COLO668 (cell line): ENCODE data around the gene WDR47.

Experiments
- DNase-seq: peaks from one replicate; lab custom pipeline; 2025; ENCODE audit not compliant: unreplicated experiment; lab: John Stamatoyannopoulos, UW

The WDR47 gene

DNA sequence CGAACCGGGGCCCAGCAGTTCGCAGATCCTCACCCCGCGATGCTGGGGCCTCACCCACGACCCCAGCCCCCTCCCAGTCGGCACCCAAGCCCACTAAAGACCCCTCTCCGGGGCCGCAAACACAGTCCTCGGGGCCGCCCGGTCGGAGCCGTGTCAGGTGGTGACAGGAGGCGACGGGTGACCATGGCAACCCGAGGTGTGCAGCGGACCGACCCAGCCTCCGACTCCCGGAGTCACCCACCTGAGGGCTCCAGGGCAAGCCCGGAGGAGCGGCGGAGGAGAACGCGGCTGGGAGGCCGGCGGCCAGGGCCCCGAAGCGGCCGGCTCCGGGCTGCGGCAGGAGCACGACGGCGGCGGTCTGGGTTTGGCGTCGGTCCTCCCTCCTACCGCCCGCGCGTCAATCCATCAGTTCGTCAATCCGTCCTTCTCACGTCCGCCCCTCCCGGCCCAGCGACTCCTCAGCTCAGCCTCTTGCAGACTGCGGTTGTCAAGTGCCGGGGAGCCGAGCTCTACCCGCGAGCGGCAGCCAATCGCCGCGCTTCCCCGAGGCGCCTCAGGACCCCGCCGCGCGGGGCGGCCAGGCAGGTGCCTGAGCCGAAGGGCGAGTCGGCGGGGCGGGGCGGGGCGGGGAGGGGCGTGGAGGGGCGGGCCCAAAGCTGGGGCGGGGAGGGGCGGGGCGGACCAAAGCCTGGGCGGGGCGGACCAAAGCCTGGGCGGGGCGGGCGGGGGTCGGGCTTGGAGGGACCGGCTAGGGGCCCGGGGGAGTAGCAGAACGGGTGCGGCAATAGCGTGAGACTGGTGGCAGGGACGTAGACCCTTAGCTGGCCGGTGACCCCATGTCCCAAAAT, at the start of gene WDR47:
TSS of gene WDR47 (minus strand) at position 482 of the 848 bp plus-strand sequence. CDS start 18,590 bp downstream, outside the sequence.
- DNase-seq, result peak; percentile 98

DNA sequence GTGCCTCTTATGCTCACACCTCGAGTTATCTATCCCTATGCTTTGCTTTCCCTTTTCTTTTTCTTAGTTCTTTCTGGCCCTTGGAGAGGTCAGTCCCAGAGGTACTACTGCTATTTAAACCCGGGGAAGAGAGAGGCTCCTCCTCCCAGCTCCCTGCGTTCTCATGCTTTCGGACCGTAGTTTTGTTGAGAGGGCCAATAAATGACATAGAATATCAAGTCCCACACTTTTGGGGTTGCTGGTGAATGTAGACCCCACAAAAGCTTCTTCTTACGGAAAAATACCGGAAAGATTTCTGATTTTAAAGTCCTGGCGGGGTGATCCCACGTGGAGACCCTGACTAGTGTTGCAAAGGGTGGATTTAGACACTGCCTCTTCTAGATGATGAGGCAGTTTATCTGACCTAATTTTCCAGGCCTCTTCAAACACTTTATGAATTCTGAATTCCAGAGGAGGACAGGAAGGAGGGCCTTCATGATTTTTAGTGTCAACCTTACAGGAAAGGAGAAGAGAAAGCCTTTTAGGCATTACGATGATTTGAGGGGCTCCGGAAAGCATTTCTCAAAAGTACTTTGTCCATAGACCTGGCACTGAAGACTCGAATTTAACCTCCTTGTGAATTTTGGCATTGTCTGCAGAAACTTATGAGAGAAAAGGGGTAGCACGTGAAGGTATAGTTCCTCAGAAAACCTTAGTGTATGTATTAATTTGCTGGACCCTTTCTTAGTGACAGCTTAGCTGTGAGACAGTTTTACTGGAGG, 49.4 kb upstream of the WDR47 start:
- DNase-seq, result no peak

DNA sequence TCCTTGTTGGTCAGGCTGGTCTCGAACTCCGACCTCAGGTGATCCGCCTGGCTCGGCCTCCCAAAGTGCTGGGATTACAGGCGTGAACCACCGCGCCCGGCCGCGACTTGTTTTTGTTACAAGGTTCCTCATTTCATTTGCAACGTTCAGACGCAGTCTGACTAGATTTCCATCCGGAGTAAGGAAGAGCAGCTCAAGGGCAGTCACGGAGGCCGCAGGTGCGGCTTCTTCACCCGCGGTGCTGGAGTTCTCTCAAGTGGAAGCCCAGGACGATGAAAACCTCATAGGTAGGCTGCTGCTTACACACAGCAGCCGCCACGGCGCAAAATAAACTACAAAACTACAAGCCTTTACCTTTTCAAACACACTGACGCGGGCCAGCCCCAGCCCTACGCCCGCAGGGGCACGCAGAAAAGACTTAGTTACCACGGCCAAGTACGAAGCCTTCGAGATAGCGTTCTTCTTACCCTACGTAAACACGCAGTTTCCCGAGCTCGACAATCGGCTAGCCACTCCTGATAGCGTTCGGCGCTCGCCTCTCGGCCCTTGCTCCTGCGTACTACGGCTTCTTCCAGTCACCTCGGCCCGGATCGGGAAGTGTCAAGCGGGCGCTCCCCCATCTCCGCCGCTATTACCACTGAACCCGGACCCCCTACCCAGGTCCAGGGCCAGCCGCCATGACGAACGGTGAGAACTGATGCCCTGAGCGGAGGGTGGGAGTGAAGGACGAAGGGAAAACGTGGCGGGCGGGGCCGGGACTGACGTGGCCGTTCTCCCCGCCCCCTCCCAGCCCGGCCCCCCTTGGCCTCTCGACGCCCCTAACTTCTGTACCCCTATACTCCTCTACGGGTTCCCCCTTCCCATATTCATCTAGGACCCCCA, 48.5 kb upstream of the WDR47 start, which contains the start of gene TMEM167B:
TSS of gene TMEM167B (plus strand) at position 569 of the 882 bp plus-strand sequence. CDS start at position 678, 109 bp downstream.
- DNase-seq, result peak; percentile 93

DNA sequence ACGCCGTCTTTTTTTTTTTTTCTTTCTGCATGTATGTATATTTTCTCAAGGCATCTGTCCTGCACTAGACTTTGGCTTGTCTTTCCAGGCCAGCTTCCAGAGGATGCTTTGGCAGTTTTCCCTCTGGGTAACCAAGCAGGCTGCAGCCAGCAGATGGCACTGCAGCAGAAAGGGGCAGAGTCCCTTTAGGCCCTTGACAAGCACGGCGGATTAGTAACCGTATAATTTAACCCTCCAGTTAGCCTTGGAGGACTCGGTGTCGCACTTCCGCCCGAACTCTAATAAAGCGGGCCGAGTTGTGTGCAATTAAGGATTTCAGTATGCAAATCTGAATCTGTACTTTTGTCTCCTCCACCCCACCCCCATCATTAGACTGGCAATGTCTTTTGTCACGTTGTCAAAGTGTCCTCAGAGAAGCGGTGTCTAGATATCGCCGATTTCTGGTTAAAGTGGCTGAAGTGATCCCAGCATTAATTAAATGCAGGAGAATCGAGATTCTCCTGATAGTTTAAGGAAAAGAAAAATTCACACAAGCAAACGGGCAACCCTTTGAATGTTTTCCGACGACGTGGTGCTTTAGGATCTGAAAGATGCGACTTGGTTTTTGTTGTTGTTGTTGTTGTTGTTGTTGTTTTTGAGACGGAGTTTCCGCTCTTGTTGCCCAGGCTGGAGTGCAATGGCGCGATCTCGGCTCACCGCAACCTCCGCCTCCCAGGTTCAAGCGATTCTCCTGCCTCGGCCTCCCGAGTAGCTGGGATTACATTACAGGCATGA, 47.5 kb upstream of the WDR47 start:
- peak; percentile 91 for DNase-seq

DNA sequence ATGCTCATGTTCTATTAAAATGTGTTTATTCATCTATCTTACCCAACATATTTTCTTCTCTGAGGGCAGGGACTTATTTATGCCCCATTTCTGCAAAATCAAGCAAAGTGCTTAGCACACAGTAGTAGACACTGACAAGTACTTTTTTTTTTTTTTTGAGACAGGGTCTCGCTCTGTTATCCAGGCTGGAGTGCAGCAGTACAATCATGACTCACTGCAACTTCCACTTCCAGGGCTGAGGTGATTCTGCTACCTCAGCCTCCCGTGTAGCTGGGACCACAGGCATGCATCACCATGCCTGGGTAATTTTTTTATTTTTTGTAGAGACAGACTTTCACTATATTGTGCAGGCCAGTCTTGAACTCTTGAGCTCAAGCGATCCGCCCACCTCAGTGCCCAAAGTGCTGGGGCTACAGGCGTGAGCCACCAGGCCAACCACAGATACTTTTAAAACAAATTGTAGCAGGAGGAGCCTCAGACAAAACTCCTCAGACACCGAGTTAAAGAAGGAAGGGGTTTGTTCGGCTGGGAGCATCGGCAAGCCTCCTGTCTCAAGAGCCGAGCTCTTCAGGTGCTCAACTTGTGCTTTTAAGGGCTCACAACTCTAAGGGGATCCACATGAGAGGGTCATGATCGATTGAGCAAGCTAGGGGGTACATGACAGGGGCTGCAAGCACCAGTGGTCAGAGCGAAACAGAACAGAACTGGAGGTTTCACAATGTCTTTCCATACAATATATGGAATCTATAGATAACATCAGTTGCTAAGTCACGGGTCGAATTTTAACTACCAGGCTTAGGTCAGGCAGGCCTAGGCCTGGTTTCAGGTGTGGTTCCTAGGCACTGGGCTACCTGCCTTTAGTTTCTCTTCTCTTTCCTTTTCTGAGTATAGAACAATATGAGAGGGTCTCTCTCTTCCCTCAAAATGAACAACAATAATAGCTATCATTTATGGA, 42.9 kb upstream of the WDR47 start:
- DNase-seq, result no peak

DNA sequence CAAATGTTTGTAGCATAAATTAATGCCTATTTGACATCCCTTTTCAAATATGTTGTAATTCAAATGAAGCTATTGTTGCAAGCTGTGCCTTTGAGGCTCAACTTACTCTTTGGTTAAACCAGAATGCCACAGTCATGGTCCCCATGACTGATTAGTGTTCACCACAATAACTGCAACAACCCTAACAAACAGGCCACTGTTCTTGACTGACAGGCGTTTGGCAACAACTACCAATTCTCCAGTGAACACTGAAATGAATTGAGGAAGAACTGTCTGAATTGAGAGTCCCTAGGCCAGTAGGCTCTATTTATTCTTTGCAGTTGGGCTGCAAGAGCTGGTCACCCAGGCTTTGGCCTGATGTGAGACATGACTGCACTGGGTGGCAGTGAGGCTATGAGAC, 42.0 kb upstream of the WDR47 start:
- no peak for DNase-seq

DNA sequence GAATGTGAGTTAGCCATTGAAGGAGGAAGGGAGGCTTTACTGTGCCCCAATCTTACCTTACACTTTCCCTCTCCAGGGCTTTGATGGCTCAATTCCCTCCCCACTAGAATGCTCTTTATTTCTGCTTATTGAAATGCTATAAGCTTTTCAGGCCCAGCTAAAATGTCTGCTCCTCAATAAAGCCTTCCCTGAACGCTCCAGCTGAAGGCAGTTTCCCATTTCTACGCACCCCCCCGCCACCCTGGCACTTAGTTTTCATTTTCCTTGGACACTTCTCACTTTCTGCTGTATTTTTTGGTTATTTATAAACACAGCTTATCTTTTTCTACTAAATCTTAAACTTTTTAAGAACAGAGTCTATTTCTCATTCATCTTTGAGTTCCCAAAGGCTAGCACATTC, 41.6 kb upstream of the WDR47 start:
- DNase-seq, result no peak

DNA sequence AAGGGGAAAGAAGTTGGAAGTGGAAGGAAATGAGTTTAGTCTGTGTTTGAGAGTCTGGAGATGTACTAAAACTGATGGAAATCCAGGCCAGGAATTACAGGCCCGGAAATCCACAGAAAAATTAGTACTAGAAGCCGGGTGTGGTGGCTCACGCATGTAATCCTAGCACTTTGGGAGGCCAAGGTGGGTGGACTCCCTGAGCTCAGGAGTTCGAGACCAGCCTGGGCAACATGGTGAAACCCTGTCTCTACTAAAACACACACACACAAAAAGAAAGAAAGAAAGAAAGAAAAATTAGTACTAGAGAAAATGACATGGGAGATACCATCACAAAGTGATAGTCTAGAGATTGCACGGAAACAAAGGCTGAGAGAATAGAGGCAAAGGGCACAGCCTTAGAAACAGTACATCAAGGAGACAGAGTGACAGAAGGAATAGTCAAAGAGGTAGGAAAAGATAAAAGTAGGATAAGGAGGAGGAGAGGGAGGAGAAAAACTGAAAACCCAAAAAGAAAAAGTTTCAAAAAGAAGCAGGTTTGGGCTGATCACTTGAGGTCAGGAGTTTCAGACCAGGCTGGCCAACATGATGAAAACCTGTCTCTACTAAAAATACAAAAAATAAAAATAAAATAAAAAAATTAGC, 38.7 kb upstream of the WDR47 start:
- no peak for DNase-seq

DNA sequence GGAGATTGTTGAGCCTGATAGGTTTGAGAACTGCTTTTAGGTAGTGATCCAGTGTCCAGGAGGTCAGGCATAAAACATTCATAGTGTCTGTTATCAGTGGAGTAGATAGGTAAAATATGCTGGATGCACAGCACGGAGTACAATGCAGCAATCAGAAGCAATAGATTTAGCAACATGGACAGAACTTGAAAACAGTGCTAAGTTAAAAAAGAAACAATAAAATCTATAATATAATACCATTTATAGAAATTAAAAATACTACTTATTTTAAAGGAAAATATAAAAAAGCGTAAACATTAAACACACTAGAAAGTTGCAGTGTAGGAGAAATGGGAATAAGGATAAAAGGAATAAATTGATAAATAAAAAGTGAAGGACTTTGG, 37.3 kb upstream of the WDR47 start:
- DNase-seq, result no peak

DNA sequence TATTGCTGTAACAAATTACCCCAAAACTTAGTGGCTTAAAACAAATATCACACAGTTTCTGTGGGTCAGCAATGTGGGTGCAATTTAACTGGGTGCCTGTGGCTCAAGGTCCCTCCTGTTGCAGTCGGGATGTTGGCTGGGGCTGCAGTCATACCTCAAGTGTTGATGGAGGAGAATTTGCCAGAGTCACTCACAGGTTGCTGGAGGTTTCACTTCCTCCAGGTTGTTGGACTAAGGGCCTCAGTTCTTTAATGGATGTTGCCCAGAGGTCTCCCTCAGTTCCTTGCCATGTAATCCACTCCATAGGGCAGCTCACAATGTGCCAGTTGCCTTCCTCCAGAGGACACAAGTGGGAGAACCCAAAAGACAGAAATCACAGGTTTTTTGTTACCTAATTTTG, 36.4 kb upstream of the WDR47 start:
- no peak for DNase-seq

DNA sequence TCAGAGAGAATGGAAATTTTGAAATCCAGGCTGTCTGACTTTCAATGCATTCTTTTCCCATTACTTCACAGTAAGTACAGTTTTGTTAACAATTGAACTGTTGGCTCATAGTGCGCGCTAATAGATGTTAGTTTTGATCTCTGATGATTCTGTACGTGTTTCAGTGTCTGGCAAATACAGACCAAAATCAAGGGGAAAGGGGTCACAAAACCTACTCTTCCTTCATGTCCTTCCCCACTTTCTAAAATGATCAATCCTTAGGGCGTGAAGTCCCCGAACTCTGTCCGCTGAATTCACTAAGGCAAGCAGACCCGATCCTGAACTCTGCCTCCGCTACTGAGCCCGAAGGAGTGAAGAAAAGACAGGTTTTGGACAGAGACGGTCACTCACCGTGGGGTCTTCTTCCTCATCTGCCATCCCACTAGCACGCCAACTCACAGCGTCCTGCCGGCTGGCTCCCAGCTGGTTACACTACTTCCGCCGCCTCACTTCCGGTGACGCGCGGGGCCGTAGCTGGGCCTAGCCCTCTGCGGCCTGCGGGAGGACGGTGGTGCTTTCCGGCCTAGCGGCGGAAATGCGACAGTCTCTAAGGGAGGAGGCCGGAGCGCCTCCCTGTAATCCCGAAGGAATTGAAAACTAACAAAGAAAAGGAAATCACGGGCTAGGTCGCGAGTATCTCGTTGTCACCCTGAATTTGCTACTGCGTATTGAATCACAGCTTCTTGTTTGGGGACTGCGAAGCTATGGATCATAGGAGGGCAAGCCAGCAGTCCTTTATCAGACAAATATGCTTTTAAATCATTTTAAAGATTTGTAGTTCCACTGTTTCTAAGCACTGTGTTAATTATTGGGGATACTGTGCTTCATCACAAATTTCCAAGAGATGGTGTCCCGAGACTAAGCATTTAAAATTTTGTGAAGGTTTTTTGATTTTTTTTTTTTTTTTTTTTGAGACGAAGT, 33.9 kb upstream of the WDR47 start, which contains the start of gene TAF13:
TSS of gene TAF13 (minus strand) at position 473 of the 960 bp plus-strand sequence. CDS start at position 417, 56 bp downstream.
- DNase-seq, result peak; percentile 98

DNA sequence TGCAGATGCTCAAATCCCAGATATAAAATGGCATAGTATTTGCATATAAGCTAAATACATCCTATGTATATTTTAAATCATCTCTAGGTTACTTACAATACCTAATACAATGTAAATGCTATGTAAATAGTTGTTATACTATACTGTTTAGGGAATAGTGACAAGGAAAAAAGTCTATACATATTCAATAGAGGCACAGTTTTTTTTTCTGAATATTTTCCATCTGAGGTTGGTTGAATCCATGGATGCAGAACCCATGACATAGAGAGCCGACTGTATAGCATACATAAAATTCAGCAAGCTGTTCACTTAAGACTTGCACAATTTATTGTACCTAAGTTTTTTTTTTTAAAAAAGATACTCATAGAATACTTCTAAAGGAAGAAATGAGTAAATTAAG, 27.4 kb upstream of the WDR47 start:
- DNase-seq, result no peak

DNA sequence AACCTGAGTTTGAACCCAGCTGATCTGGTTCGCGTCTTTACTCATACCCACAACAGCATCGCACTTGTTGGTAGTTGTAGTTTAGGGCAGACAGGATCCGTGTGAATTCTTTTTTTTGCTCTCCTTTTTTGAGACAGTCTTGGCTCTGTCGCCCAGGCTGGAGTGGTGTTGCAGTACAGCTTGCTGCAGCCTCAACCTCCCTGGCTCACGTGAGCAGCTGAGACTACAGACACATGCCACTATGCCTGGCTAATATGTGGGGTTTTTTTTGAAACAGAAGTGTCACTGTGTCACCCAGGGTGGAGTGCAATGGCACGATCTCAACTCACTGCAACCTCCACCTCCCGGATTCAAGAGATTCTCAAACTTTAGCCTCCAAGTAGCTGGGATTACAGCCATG, 26.0 kb upstream of the WDR47 start:
- no peak for DNase-seq

DNA sequence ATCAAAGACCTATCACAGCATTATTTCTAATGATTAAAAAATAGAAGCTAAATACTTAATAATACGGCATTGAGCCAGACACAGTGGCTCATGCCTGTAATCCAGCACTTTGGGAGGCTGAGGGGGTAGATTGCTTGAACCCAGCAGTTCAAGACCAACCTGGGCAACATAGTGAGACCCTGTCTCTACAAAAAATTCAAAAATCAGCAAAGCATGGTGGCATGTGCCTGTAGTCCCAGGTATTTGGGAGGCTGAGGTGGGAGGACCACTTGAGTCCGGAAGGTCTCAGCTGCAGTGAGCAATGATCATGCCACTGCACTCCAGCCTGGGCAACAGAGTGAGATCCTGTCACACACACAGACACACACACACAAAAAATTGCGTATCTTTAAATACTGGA, 23.2 kb upstream of the WDR47 start:
- DNase-seq, result no peak

DNA sequence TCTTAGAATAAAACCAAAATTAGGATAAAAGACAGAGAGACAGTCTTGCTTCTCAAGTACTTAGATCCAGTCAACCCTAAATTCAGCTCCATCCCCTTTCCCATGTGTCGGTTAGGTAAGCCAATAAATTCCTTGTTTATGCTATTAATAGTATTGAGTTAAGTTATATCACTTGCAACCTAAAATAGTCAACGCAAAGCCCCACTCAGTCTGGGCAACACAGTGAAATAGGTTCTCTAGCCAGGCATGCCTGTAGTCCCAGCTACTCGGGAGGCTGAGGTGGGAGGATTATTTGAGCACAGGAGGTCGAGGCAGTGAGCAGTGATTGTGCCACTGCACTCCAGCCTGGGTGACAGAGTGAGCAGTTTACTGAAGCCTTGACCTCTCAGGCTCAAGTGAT, 19.3 kb upstream of the WDR47 start:
- DNase-seq, result no peak

DNA sequence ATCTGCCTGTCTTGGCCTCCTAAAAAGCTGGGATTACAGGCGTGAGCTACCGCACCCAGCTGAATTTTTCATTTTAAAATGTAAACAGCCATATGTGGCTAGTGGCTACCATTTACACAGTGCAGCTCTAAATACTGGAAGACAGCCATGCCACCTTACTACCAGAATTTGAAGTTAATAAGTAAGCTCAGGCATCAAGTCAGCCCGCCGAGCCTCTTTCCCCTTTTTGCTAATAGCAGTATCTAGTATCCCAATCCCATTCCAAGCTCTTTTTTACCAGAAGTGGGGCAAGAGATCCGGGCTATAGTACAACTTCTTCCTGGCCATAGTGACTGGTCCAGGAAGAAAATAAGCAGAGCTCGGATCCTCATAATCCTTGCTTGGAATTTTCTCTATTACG, 18.8 kb upstream of the WDR47 start:
- no peak for DNase-seq

DNA sequence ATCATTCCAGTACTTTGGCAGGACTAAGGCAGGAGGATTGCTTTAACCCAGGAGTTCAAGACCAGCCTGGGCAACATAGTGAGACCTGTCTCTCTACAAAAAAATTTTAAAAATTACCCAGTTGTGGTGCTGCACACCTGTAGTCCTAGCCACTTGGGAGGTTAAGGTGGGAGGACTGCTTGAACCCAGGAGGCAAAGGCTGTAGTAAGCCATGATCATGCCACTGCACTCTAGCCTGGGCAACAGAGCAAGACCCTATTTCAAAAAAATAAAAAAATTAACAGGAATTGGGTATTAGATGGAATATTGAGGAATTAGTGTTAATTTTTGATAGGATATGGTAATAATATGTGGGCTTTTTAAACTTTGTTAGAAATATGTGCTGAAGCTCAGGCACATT, 17.1 kb upstream of the WDR47 start:
- no peak for DNase-seq

DNA sequence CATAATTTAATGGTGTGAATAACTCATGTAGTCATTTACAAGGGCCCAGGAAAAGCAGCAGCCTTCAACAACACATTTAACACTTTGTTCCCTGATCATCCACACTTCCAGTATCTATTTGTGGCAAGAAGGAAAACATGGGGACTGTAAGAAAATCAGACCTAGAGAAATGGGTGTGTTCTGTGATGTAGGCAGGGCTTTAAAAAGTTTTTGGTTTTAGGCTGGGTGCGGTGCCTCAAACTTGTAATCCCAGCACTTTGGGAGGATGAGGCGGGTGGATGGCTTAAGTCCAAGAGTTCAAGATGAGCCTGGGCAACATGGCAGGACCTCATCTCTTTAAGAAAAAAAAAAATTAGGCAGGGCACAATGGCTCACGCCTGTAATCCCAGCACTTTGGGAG, 14.2 kb upstream of the WDR47 start:
- no peak for DNase-seq
